Fibroblast of pulmonary artery (primary cell): ENCODE data around the gene CCDC60.

Experiments used
- DNase-seq: peaks from one replicate; pipeline ENCODE4 v3.0.0-alpha.2; 2010; ENCODE audit warnings: low read depth
- H3K4me3 ChIP-seq: replicated peaks from 2 replicates; pipeline ENCODE4 v1.5.1; 2011; ENCODE audit warnings: low read depth, mild to moderate bottlenecking, control low read depth, low read length, moderate library complexity
- TF ChIP-seq, protein P1 (sequence below): IDR thresholded peaks from 2 replicates; pipeline ENCODE4 v1.5.1; 2011; ENCODE audit warnings: mild to moderate bottlenecking, control low read depth, low read length, inconsistent platforms; ENCODE audit errors: missing control alignments

Gene CCDC60

DNA sequence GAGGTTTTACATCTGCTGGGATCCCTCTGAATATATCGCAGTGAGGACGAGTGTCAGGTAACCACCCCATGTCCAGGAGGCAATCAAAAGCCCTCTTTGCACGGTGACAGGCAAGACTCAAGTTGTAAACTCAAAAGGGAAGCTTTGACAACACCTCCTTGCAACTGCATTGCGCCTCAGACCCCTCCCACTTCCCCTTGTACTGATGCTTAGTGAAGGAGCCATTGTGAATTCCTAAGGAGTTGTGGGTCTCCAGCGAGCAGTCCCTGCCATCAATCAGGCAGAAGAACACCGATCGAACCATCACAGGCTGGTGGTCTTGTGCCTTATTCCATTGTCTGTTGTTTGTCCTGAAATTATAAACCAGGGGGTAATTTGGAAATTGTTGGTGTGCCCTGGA lies 112.6 kb downstream of the CCDC60 start:
- DNase-seq = no peak
- TF ChIP-seq, protein P1, sequence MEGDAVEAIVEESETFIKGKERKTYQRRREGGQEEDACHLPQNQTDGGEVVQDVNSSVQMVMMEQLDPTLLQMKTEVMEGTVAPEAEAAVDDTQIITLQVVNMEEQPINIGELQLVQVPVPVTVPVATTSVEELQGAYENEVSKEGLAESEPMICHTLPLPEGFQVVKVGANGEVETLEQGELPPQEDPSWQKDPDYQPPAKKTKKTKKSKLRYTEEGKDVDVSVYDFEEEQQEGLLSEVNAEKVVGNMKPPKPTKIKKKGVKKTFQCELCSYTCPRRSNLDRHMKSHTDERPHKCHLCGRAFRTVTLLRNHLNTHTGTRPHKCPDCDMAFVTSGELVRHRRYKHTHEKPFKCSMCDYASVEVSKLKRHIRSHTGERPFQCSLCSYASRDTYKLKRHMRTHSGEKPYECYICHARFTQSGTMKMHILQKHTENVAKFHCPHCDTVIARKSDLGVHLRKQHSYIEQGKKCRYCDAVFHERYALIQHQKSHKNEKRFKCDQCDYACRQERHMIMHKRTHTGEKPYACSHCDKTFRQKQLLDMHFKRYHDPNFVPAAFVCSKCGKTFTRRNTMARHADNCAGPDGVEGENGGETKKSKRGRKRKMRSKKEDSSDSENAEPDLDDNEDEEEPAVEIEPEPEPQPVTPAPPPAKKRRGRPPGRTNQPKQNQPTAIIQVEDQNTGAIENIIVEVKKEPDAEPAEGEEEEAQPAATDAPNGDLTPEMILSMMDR = no peak
- H3K4me3 ChIP-seq = no peak overlapping the region

GRCh38 chr12:119447618-119448017 lies 113.1 kb downstream of the CCDC60 start:
- TF ChIP-seq, protein P1 = no peak
- no peak overlapping the region for H3K4me3 ChIP-seq

GRCh38 chr12:119448611-119449131 lies 114.1 kb downstream of the CCDC60 start:
- no peak for DNase-seq
- TF ChIP-seq, protein P1 = no peak
- H3K4me3 ChIP-seq = no peak overlapping the region

More at GRCh38 chr12:119447618-119448017, 113.1 kb downstream of the CCDC60 start:
- DNase-seq = no peak

- TF ChIP-seq, protein P1 = no peak
- no peak for DNase-seq
- no peak overlapping the region for H3K4me3 ChIP-seq
Observed at GRCh38 chr12:119450771-119451170, 116.2 kb downstream of the CCDC60 start.

- TF ChIP-seq, protein P1 = no peak
- no peak for DNase-seq
- no peak overlapping the region for H3K4me3 ChIP-seq
Observed at GRCh38 chr12:119456824-119457223, 122.3 kb downstream of the CCDC60 start.

GRCh38 chr12:119457271-119457670 lies 122.7 kb downstream of the CCDC60 start:
- DNase-seq = no peak
- TF ChIP-seq, protein P1 = no peak
- no peak overlapping the region for H3K4me3 ChIP-seq

DNA sequence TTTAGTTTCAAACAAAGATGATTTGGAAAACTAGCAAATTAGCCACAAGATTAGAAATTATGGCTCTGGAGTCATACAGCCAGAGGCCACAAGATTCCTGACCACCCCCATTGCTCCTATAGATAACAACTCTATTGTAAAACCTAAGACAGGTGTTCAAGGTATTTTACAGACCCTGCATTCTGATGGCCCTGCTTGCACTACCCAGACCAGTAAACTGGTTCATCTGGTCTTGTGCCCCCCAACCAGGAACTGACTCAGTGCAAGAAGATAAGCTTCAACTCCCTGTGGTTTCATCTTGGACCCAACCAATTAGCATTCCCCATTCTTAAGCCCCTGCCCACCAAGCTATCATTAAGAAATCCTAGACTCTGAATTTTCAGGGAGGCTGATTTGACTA lies 125.0 kb downstream of the CCDC60 start:
- TF ChIP-seq, protein P1 = no peak
- no peak overlapping the region for H3K4me3 ChIP-seq
- no peak for DNase-seq
